GM06990 (cell line): ENCODE data around the gene TMEM219.
A peak's percentile ranks its signal among the peaks of the same experiment; 100 is the strongest.

ENCODE experiments used
- DNase-seq: peaks from one replicate; pipeline ENCODE4 v3.0.0-alpha.2; 2011; ENCODE audit not compliant: insufficient read length; ENCODE audit errors: extremely low read depth
- H3K27me3 ChIP-seq: replicated peaks from 2 replicates; pipeline ENCODE4 v1.6.0; 2011; ENCODE audit warnings: low read length; ENCODE audit not compliant: control insufficient read depth, insufficient read depth
- H3K36me3 ChIP-seq: 2 replicates; pipeline ENCODE4 v1.5.1; 2011; ENCODE audit warnings: low read length; ENCODE audit not compliant: control insufficient read depth, insufficient read depth
- H3K4me3 ChIP-seq: replicated peaks from 2 replicates; pipeline ENCODE4 v1.5.1; 2011; ENCODE audit warnings: low read depth, mild to moderate bottlenecking, control low read depth, low read length
- CTCF ChIP-seq: IDR thresholded peaks from 2 replicates; pipeline ENCODE4 v1.5.1; 2011; ENCODE audit warnings: low read length, control low read depth, mild to moderate bottlenecking, inconsistent platforms; ENCODE audit not compliant: insufficient read depth, poor library complexity, severe bottlenecking

TMEM219 gene

GRCh38 chr16:29975134-29975538 is 13.3 kb downstream of the TMEM219 start:
- no peak for TF ChIP-seq CTCF
- no peaks in the 10 kb centered on the region for H3K27me3 ChIP-seq
- peak overlapping the region; percentile 97 for H3K4me3 ChIP-seq
- peaks cover 18% of the 10 kb centered on the region for H3K36me3 ChIP-seq
- no peak for DNase-seq

- no peak for TF ChIP-seq CTCF
- Histone ChIP-seq H3K4me3 (peak overlapping the region; percentile 97), H3K36me3 (peaks cover 21% of the 10 kb centered on the region)
Measured at GRCh38 chr16:29975811-29976511, 14.1 kb downstream of the TMEM219 start.

GRCh38 chr16:29977063-29977825 is 15.4 kb downstream of the TMEM219 start:
- DNase-seq: no peak
- TF ChIP-seq CTCF: no peak
- Histone ChIP-seq H3K4me3 (no peak overlapping the region), H3K36me3 (peaks cover 26% of the 10 kb centered on the region), H3K27me3 (no peaks in the 10 kb centered on the region)

More at GRCh38 chr16:29975811-29976511, 14.1 kb downstream of the TMEM219 start:
- H3K27me3 ChIP-seq: no peaks in the 10 kb centered on the region
- no peak for DNase-seq

- H3K4me3 ChIP-seq: no peak overlapping the region
- no peak for DNase-seq
- no peak for TF ChIP-seq CTCF
- H3K27me3 ChIP-seq: no peaks in the 10 kb centered on the region
- peaks cover 32% of the 10 kb centered on the region for H3K36me3 ChIP-seq
Measured at GRCh38 chr16:29978081-29978480, 16.2 kb downstream of the TMEM219 start.

- no peak for DNase-seq
- no peak overlapping the region for H3K4me3 ChIP-seq
- H3K36me3 ChIP-seq: peaks cover 36% of the 10 kb centered on the region
- no peak for TF ChIP-seq CTCF
- H3K27me3 ChIP-seq: no peaks in the 10 kb centered on the region
Measured at GRCh38 chr16:29978564-29979270, 16.8 kb downstream of the TMEM219 start.
